HUDEP-2 (cell line): Measurements from ENCODE around the gene PCGF1.
"Not testable (repeated sequence)": the region's sequence is repeated elsewhere in the genome, so short reads cannot be mapped to it uniquely, and the experiment has no call there.

Source experiments
- DNase-seq, 76 experiments: peaks; one replicate each; lab custom pipeline; 2025; ENCODE audit not compliant: unreplicated experiment in 76 of 76; lab: John Stamatoyannopoulos, UW

The PCGF1 gene

GRCh38 chr2:74481961-74482800, 25.3 kb downstream of the PCGF1 start:
- DNase-seq = peak in 24 of 76 experiments; percentile 19 to 88 (median 48)

- DNase-seq = no peak
Measured at GRCh38 chr2:74481431-74481830, 26.1 kb downstream of the PCGF1 start.

GRCh38 chr2:74474899-74475298, 32.6 kb downstream of the PCGF1 start:
- DNase-seq = peak in 1 of 76 experiments; percentile 11

- no peak for DNase-seq
Measured at GRCh38 chr2:74474481-74474880, 33.0 kb downstream of the PCGF1 start.

GRCh38 chr2:74472945-74473258, 34.6 kb downstream of the PCGF1 start:
- DNase-seq = no peak

- peak; percentile 25 to 93 (median 84) for DNase-seq
Measured at GRCh38 chr2:74472086-74472944, 35.2 kb downstream of the PCGF1 start, which contains the start of gene MRPL53. Gene MRPL53 (minus strand): TSS chr2:74472680. CDS start chr2:74472660, 20 bp downstream.

- DNase-seq = peak in 5 of 76 experiments; percentile 4 to 15 (median 6)
Measured at GRCh38 chr2:74471332-74472065, 36.0 kb downstream of the PCGF1 start.

GRCh38 chr2:74470742-74471141, 36.8 kb downstream of the PCGF1 start:
- DNase-seq = not testable (repeated sequence)

- DNase-seq = no peak
Measured at GRCh38 chr2:74464406-74464805, 43.1 kb downstream of the PCGF1 start.

- no peak for DNase-seq
Measured at GRCh38 chr2:74462786-74463105, 44.7 kb downstream of the PCGF1 start.

- DNase-seq = no peak
Measured at GRCh38 chr2:74462054-74462785, 45.3 kb downstream of the PCGF1 start.

GRCh38 chr2:74461187-74462053, 46.1 kb downstream of the PCGF1 start:
- DNase-seq = peak in 5 of 76 experiments; percentile 2 to 26 (median 23)

- DNase-seq = not testable (repeated sequence)
Measured at GRCh38 chr2:74460187-74460586, 47.3 kb downstream of the PCGF1 start.

- not testable (repeated sequence) for DNase-seq
Measured at GRCh38 chr2:74459503-74460118, 47.9 kb downstream of the PCGF1 start.

GRCh38 chr2:74458938-74459363, 48.5 kb downstream of the PCGF1 start:
- no peak for DNase-seq

GRCh38 chr2:74458132-74458937, 49.2 kb downstream of the PCGF1 start, which contains the start of gene WBP1:
Gene WBP1 (plus strand): TSS chr2:74458438. CDS start chr2:74458603, 165 bp downstream.
- DNase-seq = peak in 75 of 76 experiments; percentile 65 to 100 (median 99)

- DNase-seq = peak in 33 of 76 experiments; percentile 9 to 85 (median 38)
Measured at GRCh38 chr2:74457549-74458131, 49.9 kb downstream of the PCGF1 start.
